BJ (cell line): ENCODE results near the gene ORC6. TPM values are rescaled to one million over a fixed set of nuclear protein-coding genes. Genes with fewer than 3 reads are reported as not detected.

Source experiments
- CTCF ChIA-PET: fragments of 350-600 bp; formaldehyde crosslinking; extraction: SDS; loops from one replicate; lab custom pipeline; 2021; ENCODE audit warnings: antibody characterized with exemption, inconsistent platforms; lab: Yijun Ruan, JAX
- POLR2A ChIA-PET: fragments of 300-600 bp; sonication (Branson Sonifier 250); formaldehyde crosslinking; extraction: SDS; loops from one replicate; lab custom pipeline; 2021; ENCODE audit warnings: antibody characterized with exemption; lab: Charles Lee
- DNase-seq: peaks from one replicate; pipeline ENCODE4 v3.0.0-alpha.2; 2011; ENCODE audit warnings: low read depth
- H3K27me3 ChIP-seq: 2 replicates; pipeline ENCODE4 v1.6.0; 2011; ENCODE audit warnings: low read length; ENCODE audit not compliant: control insufficient read depth, insufficient read depth
- H3K36me3 ChIP-seq: 2 replicates; pipeline ENCODE4 v1.5.1; 2011; ENCODE audit warnings: low read length; ENCODE audit not compliant: control insufficient read depth, insufficient read depth
- H3K4me3 ChIP-seq: 2 replicates; pipeline ENCODE4 v1.5.1; 2011; ENCODE audit warnings: low read depth, mild to moderate bottlenecking, control low read depth, low read length
- CTCF ChIP-seq: IDR thresholded peaks from 2 replicates; pipeline ENCODE4 v1.5.1; 2011; ENCODE audit warnings: low read depth, mild to moderate bottlenecking, control low read depth, inconsistent platforms, low read length, moderate library complexity; ENCODE audit not compliant: insufficient read depth
- polyA plus RNA-seq: library from polyadenylated mRNA; depleted of rRNA; stranded (reverse); fragments of >200 nt; gene quantifications from 2 replicates; pipeline ENCODE4 v1.2.3, GENCODE V29; 2011; rRNA removed

Gene ORC6
- polyA plus RNA-seq, 1 experiment: 8.0 TPM

DNA sequence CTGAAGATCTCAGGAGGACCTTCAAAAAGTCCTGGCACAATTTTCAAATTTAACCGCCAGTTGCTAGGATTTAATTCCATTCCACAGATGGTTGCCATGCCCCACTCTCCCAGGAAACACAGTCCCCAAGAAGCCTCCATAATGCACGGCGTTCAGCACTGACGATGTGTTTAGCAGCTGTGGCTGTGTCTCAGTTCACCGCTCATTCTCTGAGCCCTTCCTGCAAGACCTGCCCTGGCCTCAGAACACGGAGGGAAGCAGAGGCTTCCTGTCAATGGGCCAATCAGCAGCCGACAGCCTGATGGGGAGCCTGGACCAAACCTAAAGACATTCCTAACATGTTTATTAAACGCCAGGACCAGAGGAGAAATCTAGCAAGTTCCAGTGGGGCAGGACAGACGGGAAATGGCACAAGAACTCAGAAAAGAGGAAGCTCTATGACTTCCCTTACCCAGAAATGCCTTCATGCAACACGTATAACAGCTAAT is 53.8 kb downstream of the ORC6 start:
- ChIA-PET CTCF (interaction anchor here (0.6 to 1.3 kb wide), 4 partner anchors 8 to 77 kb away, joined by 3 read pairs; no protein-coding TSS in a partner anchor), POLR2A (no interaction called here)
- DNase-seq: no peak
- Histone ChIP-seq H3K4me3 (no peak overlapping the region), H3K27me3 (no peaks in the 10 kb centered on the region; the same call in 1 of the 2 replicates), H3K36me3 (no peaks in the 10 kb centered on the region)
- no peak for TF ChIP-seq CTCF

DNA sequence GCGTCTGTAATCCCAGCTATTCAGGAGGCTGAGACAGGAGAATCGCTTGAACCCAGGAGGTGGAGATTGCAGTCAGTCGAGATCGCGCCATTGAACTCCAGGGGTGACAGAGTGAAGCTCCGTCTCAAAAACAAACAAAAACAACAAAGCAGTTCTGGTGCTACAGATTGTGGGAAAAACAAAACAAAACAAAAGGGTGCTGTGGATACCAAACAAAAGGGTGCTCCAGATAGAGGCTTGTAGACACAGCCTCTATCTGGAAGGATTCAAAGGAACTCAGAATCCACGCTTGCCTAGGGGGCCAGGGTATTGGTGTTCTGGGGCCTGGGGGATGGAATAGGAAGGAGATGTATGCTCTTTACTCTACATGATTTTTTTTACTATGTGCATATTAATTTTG is 56.2 kb downstream of the ORC6 start:
- CTCF ChIA-PET: interaction anchor here (0.6 kb wide), 1 partner anchor 12 kb away, joined by 3 read pairs; no protein-coding TSS in a partner anchor

GRCh38 chr16:46746821-46747776 is 57.6 kb downstream of the ORC6 start:
- TF ChIP-seq CTCF: no peak
- no peaks in the 10 kb centered on the region for H3K36me3 ChIP-seq
- ChIA-PET CTCF (interaction anchor here (1.1 kb wide), 2 partner anchors 10 to 193 kb away, joined by 3 to 5 read pairs; no protein-coding TSS in a partner anchor), POLR2A (no interaction called here)
- no peaks in the 10 kb centered on the region; the same call in 1 of the 2 replicates for H3K27me3 ChIP-seq
- DNase-seq: no peak
- no peak overlapping the region for H3K4me3 ChIP-seq

More for the DNA sequence above, 56.2 kb downstream of the ORC6 start:
- POLR2A ChIA-PET: no interaction called here
- no peaks in the 10 kb centered on the region for H3K36me3 ChIP-seq
- no peak for DNase-seq
- H3K4me3 ChIP-seq: no peak overlapping the region
- no peak for TF ChIP-seq CTCF
- H3K27me3 ChIP-seq: no peaks in the 10 kb centered on the region; the same call in 1 of the 2 replicates

Other genes with a start within 250 kb of the ORC6 start
- gene SHCBP1, start 68.3 kb upstream of the ORC6 start, polyA plus RNA-seq: 17.0 and 18.8 TPM in 2 replicates
- 26.4 and 49.6 TPM in 2 replicates for gene VPS35, start 481 bp upstream of the ORC6 start, polyA plus RNA-seq
- gene MYLK3, start 58.7 kb downstream of the ORC6 start, polyA plus RNA-seq: 0.04 and 0.10 TPM in 2 replicates
- gene C16orf87, start 141.5 kb downstream of the ORC6 start, polyA plus RNA-seq: 2.1 and 5.8 TPM in 2 replicates
- 22.3 and 34.1 TPM in 2 replicates for gene GPT2, start 194.7 kb downstream of the ORC6 start, polyA plus RNA-seq